WTC11 (cell line): ENCODE data around the gene COG1. TPM values are rescaled to one million over a fixed set of nuclear protein-coding genes. Genes with fewer than 3 reads are reported as not detected.

Source experiments
- ATAC-seq: fragments of 200-7000 bp; cut with Tn5 transposase; 2 replicates; pipeline ENCODE4 v1.10.0; 2021; ENCODE audit warnings: mild to moderate bottlenecking, moderate library complexity
- CTCF ChIA-PET: fragments of 300-600 bp; sonication (Branson Sonifier 250); formaldehyde crosslinking; loops from one replicate; lab custom pipeline; 2021; ENCODE audit warnings: antibody characterized with exemption; lab: Charles Lee
- POLR2A ChIA-PET: fragments of 350-600 bp; sonication (Branson Sonifier 250); formaldehyde crosslinking; loops from one replicate; lab custom pipeline; 2021; ENCODE audit warnings: antibody characterized with exemption; lab: Charles Lee
- DNase-seq: peaks from one replicate; pipeline ENCODE4 v3.0.0; 2021; ENCODE audit warnings: low spot score
- H3K27ac Mint-ChIP-seq: 2 replicates; pipeline ENCODE4 v1.8.0; 2021; ENCODE audit warnings: mixed read lengths
- H3K27me3 Mint-ChIP-seq: 2 replicates; pipeline ENCODE4 v1.8.0; 2021; ENCODE audit warnings: low read depth, mild to moderate bottlenecking, moderate library complexity, mixed read lengths
- H3K36me3 Mint-ChIP-seq: 2 replicates; pipeline ENCODE4 v1.8.0; 2021; ENCODE audit warnings: mixed read lengths
- H3K4me1 Mint-ChIP-seq: 2 replicates; pipeline ENCODE4 v1.8.0; 2022; ENCODE audit warnings: mixed read lengths
- H3K4me3 Mint-ChIP-seq: 2 replicates; pipeline ENCODE4 v1.8.0; 2021; ENCODE audit warnings: mild to moderate bottlenecking, moderate library complexity, mixed read lengths
- H3K9me3 Mint-ChIP-seq: 2 replicates; pipeline ENCODE4 v1.8.0; 2021; ENCODE audit warnings: mixed read lengths
- AFF4 ChIP-seq: sonication (generic); formaldehyde crosslinking; IDR thresholded peaks from 2 replicates; pipeline ENCODE4 v1.8.1; 2023; ENCODE audit warnings: mild to moderate bottlenecking, missing genetic modification reagents, borderline replicate concordance
- ATF1 ChIP-seq: sonication (generic); formaldehyde crosslinking; IDR thresholded peaks from 2 replicates; pipeline ENCODE4 v1.8.1; 2023; ENCODE audit warnings: mild to moderate bottlenecking, moderate library complexity, missing genetic modification reagents
- ATF3 ChIP-seq: sonication (generic); formaldehyde crosslinking; conservative IDR thresholded peaks from 2 replicates; pipeline ENCODE4 v1.8.1; 2022; ENCODE audit warnings: mild to moderate bottlenecking, missing genetic modification reagents
- CBFB ChIP-seq: sonication (generic); formaldehyde crosslinking; IDR thresholded peaks from 2 replicates; pipeline ENCODE4 v1.8.1; 2022; ENCODE audit warnings: mild to moderate bottlenecking, low read depth, missing genetic modification reagents
- ETV6 ChIP-seq: sonication (generic); formaldehyde crosslinking; IDR thresholded peaks from 2 replicates; pipeline ENCODE4 v1.8.1; 2022; ENCODE audit warnings: mild to moderate bottlenecking, missing genetic modification reagents
- KAT7 ChIP-seq: sonication (generic); formaldehyde crosslinking; IDR thresholded peaks from 2 replicates; pipeline ENCODE4 v1.8.1; 2023; ENCODE audit warnings: missing genetic modification reagents, mild to moderate bottlenecking, borderline replicate concordance
- MAX ChIP-seq: sonication (generic); formaldehyde crosslinking; IDR thresholded peaks from 2 replicates; pipeline ENCODE4 v1.8.0; 2022; ENCODE audit warnings: mild to moderate bottlenecking, missing genetic modification reagents
- PREB ChIP-seq: sonication (generic); formaldehyde crosslinking; IDR thresholded peaks from 2 replicates; pipeline ENCODE4 v1.8.1; 2022; ENCODE audit warnings: mild to moderate bottlenecking, missing genetic modification reagents, moderate library complexity, borderline replicate concordance
- ZNF232 ChIP-seq: sonication (generic); formaldehyde crosslinking; IDR thresholded peaks from 2 replicates; pipeline ENCODE4 v1.8.0; 2022; ENCODE audit warnings: mild to moderate bottlenecking, missing genetic modification reagents
- ZNF263 ChIP-seq: sonication (generic); formaldehyde crosslinking; IDR thresholded peaks from 2 replicates; pipeline ENCODE4 v1.8.1; 2022; ENCODE audit warnings: low read depth, mild to moderate bottlenecking, moderate library complexity, missing genetic modification reagents
- ZNF317 ChIP-seq: sonication (generic); formaldehyde crosslinking; IDR thresholded peaks from 2 replicates; pipeline ENCODE4 v1.8.1; 2023; ENCODE audit warnings: low read depth, mild to moderate bottlenecking, moderate library complexity, missing genetic modification reagents, borderline replicate concordance
- ZNF425 ChIP-seq: fragments of 250-450 bp; sonication (Bioruptor Pico); conservative IDR thresholded peaks from 2 replicates; pipeline ENCODE4 v1.9.0; 2021; ENCODE audit warnings: mild to moderate bottlenecking
- ZNF512 ChIP-seq: sonication (generic); formaldehyde crosslinking; IDR thresholded peaks from 2 replicates; pipeline ENCODE4 v1.8.1; 2022; ENCODE audit warnings: missing genetic modification reagents, borderline replicate concordance
- total RNA-seq: library from RNA; stranded (reverse); gene quantifications from 3 replicates; pipeline ENCODE4 v1.2.3, GENCODE V29; 2021

COG1 gene
- total RNA-seq, 1 experiment from 2014 or later: 22.6 TPM

GRCh38 chr17:73157521-73157890 is 35.3 kb upstream of the COG1 start:
- no peak for DNase-seq

More at GRCh38 chr17:73157521-73157890, 35.3 kb upstream of the COG1 start:
- Mint-ChIP-seq H3K36me3 (no peaks in the 10 kb centered on the region), H3K4me1 (peaks cover 43% of the 10 kb centered on the region), H3K27me3 (peaks cover 10% of the 10 kb centered on the region), H3K9me3 (no peaks in the 10 kb centered on the region), H3K4me3 (no peak overlapping the region), H3K27ac (no peak overlapping the region)
- ATAC-seq: no peak
- TF ChIP-seq AFF4 (CRISPR knock-in tag) (no peak), ZNF232 (CRISPR knock-in tag) (no peak), ZNF263 (CRISPR knock-in tag) (no peak), CBFB (CRISPR knock-in tag) (no peak), PREB (CRISPR knock-in tag) (no peak), ZNF317 (CRISPR knock-in tag) (no peak), ZNF512 (CRISPR knock-in tag) (no peak), KAT7 (no peak), ATF1 (no peak), ATF3 (CRISPR knock-in tag) (no peak), ZNF425 (CRISPR knock-in tag) (no peak), ETV6 (CRISPR knock-in tag) (no peak), MAX (no peak)
- ChIA-PET CTCF (interaction anchor here (0.6 to 2.7 kb wide), 16 partner anchors 15 to 600 kb away, joined by 3 to 82 read pairs (median 8); partner anchors contain the start of genes COG1 and SLC39A11), POLR2A (no interaction called here)
